ENCODE data around the gene GRK1. TPM values are rescaled to one million over a fixed set of nuclear protein-coding genes. Genes with fewer than 3 reads are reported as not detected.

The GRK1 gene
- total RNA-seq, 1 donor from 2014 or later = not detected

GRCh38 chr13:113758651-113759524 lies 91.9 kb downstream of the GRK1 start, which contains the start of gene TMEM255B:
Gene TMEM255B (plus strand): TSS chr13:113759226. CDS start chr13:113759270, 44 bp downstream.
- peak; percentile 79 for DNase-seq (ENCODE audit: low spot score)

DNA sequence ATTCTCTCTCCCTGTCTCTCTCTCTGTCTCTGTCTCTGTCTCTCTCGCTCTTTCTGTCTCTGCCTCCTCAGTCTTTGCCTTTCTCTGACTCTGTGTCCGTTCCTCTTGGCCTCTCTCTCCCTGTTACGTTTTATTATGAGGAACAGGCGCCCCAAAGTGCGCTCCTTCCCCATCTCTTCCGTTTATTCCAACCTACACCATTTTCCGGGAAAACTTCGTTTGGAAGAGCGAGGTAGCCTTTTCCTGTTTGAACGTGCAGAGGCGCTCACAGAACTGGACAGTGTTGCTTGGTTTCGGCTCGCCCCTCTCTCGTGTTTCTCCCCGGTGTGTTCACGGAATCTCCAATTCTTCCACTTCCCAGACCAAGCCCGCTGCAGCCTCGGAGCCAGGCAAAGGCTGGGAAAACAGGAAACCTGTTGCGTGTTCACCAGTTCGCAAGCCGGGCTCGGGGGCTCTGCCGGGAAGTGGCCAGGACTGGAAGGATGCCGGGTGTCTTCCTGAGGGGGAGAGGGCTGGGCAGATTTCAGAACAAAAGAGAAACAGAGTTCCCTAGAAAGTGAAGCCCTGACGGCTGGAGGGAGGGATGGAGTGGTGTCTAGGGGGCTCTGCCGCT lies 92.6 kb downstream of the GRK1 start:
- no peak for DNase-seq (ENCODE audit: low spot score)

GRCh38 chr13:113761136-113761535 lies 94.1 kb downstream of the GRK1 start:
- DNase-seq (ENCODE audit: low spot score) = no peak

GRCh38 chr13:113762075-113762474 lies 95.1 kb downstream of the GRK1 start:
- DNase-seq (ENCODE audit: low spot score) = no peak

GRCh38 chr13:113762538-113762937 lies 95.5 kb downstream of the GRK1 start:
- no peak for DNase-seq (ENCODE audit: low spot score)

DNA sequence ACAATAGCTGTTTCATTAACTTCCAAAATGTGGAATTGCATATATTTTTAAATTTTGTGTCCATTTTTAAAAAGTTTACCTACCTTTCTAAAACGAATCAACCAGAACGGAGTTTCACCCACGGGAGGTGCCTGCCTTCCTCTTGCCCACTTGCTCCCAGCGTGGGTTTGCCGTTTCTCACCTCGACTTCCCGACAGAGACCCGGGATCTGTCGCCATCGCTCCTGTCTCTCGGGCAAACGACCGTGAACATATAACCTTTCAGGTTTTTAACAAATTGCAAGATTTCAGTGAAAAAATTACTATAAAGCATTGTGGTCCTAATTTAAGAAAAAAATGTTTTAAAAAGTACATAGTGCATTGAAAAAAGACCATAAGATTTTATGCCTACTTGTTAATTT lies 96.2 kb downstream of the GRK1 start:
- no peak for DNase-seq (ENCODE audit: low spot score)

DNA sequence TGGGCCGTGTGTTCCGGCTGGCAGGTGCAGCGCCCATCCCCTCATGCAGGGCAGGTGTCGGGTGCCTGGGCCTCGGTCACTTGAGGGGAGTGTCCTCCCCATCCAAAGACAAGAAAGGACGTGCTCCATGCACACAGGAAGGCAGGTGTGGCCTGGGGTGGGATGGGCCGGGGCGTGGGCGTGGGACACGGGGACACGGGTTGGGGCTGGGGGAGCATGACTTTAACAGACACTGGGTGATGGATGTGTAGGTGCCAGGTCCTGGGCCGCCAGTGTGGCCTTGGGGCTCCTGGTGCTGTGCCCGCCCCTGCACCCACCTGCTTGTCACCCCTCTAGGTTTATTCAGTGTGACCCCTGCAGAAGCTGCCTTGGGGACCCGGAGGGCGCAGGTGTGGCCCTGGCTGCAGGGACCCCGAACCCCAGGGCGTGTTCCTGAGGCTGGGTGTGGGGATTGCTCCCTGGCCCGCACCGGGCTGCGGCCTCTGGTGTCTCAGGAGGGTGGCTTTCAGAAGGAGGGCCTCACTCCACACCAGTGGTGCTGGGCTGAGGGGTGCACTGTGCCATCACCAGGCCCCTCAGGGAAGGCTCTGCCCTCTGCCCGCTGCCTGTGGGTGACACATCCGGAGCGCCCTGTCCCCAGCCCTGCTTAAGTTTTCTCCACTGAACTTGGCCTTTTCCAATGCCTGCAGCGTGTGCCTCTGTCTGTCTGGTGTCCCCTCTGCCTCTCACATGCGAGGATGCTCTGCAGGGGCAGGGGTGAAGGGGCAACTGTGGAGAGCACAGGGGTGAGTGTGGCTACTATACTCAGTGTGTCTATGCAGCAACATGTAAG lies 97.2 kb downstream of the GRK1 start:
- DNase-seq (ENCODE audit: low spot score) = no peak

DNA sequence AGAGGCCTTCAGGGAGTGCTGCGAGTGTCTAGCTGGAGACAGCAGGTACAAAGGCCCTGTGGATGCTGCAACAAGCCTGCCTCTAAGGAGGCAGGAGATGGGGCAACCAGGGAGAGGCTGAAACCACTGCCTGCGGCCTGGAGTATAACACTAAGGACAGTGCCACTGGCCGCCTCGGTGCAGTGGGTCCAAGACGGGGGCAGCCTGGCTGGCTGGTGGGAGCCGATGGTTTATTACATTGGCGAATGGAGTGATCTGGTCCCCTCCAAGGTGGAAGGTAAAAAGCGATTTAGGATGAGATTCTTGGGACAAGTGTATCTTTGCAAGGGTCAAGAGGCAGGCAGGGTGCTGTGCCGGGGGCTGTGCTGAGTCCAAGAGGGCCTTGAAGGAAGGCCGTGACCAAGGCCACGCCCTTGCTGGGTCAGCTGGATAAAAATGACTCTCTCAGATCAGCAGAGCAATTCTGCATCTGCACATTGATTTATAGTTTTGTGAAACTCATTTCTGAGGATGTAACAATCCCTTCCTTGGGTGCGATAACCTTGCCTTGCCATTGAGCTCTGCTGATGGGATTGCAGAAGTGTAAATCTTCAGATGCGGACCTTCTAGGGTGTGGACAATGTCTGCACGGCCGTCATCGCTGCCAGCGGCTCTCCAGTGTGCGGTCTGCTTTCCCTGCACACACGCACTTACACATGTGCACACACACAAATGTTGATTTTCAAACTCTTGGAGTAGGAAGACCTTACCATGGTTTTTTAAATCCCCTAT lies 98.0 kb downstream of the GRK1 start:
- DNase-seq (ENCODE audit: low spot score) = no peak

GRCh38 chr13:113765564-113765910 lies 98.5 kb downstream of the GRK1 start:
- no peak for DNase-seq (ENCODE audit: low spot score)

GRCh38 chr13:113766035-113766800 lies 99.2 kb downstream of the GRK1 start:
- no peak for DNase-seq (ENCODE audit: low spot score)

- DNase-seq (ENCODE audit: low spot score) = no peak
Observed at GRCh38 chr13:113767366-113767765, 100.3 kb downstream of the GRK1 start.

- DNase-seq (ENCODE audit: low spot score) = no peak
Observed at GRCh38 chr13:113768018-113768905, 101.2 kb downstream of the GRK1 start.

DNA sequence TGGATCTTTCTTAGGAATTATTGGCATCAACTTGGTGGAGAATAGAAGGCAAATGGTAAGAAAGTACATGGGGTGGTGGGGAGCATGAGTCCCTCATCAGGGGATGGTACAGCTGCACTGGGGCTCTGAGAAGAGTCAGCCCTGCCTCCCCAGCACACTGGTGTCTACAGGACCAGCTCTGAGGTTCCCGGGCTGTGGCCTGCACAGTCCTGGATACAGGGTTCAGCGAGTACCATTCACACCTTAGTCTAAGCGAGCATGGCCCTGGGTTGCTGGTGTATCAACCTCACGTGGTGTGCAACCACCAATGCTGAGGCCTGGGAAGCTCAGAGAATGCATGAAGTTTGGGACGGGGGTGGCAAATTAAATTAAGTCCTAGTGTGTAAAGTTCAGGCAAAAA lies 102.1 kb downstream of the GRK1 start:
- no peak for DNase-seq (ENCODE audit: low spot score)

- no peak for DNase-seq (ENCODE audit: low spot score)
Observed at GRCh38 chr13:113769881-113770280, 102.9 kb downstream of the GRK1 start.

DNA sequence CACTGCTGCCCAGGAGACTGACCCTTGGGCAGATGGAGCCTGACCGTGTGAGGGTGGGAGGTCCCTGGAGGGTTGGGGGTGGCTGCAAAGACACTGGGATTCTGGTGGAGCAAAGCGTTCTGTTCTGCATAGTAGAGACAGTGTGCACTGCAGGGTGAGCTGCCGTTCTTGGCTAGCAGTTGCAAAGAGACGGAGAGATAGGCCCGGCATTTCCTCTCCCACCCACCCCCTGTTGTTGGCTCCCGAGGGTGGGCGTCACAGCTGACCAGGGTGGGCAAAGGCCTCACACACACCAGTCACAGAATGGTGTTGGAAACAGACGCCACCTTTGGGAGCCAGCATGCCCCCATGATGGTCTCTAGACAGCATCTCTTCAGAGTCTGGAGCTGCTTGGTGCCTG lies 103.4 kb downstream of the GRK1 start:
- no peak for DNase-seq (ENCODE audit: low spot score)

- no peak for DNase-seq (ENCODE audit: low spot score)
Observed at GRCh38 chr13:113770937-113771336, 103.9 kb downstream of the GRK1 start.

- no peak for DNase-seq (ENCODE audit: low spot score)
Observed at GRCh38 chr13:113771709-113772331, 104.8 kb downstream of the GRK1 start.

DNA sequence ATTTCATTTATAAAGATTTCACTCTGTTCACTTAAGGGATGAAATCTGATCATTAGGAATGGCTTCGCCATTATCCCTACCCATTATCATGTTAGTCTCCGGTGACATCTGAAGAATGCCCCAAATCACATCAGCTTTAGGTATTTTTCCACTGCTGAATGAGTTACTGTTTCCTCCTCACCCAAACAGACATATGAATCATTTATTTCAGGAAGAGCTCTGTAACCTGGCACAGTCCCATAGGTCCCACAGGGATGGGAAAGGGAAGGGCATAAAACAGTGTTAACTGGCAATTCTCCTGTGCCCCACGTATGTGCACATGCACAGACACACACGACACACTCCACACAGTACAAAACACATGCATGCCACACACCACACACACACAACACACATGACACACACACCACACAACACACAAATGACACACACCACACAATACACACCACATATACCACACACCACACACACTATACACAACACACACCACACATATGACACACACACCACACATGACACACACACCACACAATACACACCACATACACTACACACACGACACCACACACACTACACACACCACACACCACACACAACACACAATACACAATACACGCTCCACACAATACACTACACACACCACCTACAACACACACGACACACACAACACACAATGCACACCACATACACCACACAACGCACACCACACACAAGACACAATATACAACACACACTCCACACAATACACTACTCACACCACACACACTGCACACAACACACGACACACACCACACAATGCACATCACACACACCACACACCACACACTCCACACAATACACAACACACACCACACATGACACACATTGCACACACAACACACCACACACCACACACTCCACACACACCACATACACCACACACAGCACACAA lies 107.4 kb downstream of the GRK1 start:
- no peak for DNase-seq (ENCODE audit: low spot score)

Measured in mucosa of gallbladder (tissue), 1 donor.